ENCODE measurements around the gene FGF14. TPM values are rescaled to one million over a fixed set of nuclear protein-coding genes. Genes with fewer than 3 reads are reported as not detected.

Gene FGF14
- total and polyA plus RNA-seq, 7 experiments from 2014 or later = not detected

DNA sequence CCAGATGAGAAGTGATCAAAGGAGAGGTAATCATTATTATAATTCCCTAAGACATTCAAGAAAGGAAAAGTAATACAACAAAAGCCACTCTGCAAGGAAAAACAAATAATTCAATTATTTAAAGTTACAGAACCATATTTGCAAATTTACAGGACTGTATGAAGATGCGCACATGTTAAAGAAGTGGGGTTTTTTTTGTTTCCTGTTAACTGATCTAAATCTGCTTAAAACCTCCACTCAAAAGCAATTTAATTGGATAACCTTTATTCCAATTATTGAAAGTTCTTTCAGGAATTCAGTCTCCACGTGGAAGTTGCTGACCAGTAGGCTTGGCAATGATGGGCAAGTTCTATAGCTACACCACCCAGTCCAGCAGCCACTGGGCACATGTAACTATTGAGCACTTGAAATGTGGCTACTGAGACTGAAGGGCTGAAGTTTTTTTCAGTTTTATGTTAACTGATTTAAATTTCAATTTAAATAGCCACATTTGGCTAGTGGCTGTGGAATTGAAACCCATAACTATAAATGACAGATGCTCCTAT lies 232.3 kb downstream of the FGF14 start:
- Histone ChIP-seq H3K4me3 (ENCODE audit: low read length) (no peak overlapping the region), H3K4me1 (ENCODE audit: control insufficient read depth in 2 of 2, insufficient read depth in 2 of 2, low read length in 2 of 2) (no peaks in the 10 kb centered on the region), H3K9me3 (ENCODE audit: control insufficient read depth in 2 of 3, low read length in 3 of 3) (no peaks in the 10 kb centered on the region), H3K27ac (ENCODE audit: low read depth, low read length) (no peak overlapping the region), H3K27me3 (ENCODE audit: control insufficient read depth in 2 of 2, insufficient read depth in 2 of 2, low read length in 2 of 2) (no peaks in the 10 kb centered on the region), H3K36me3 (ENCODE audit: control insufficient read depth in 2 of 3, insufficient read depth in 3 of 3, low read length in 3 of 3) (no peaks in the 10 kb centered on the region)
- ChIA-PET CTCF (no interaction called here), POLR2A (no interaction called here)
- no peak for ATAC-seq
- peaks cover 0 to 10% (median 0%) of the 10 kb centered on the region in 5 donors for H3K27me3 Mint-ChIP-seq
- no peaks in the 10 kb centered on the region for H3K36me3 Mint-ChIP-seq
- intact Hi-C loops (cut with micrococcal nuclease) = no loop called here
- H3K9me3 Mint-ChIP-seq = peaks cover 0 to 8% (median 3%) of the 10 kb centered on the region in 11 donors
- no peak overlapping the region for H3K27ac Mint-ChIP-seq
- H3K4me3 Mint-ChIP-seq = no peak overlapping the region
- no peaks in the 10 kb centered on the region for H3K4me1 Mint-ChIP-seq
- DNase-seq = no peak

DNA sequence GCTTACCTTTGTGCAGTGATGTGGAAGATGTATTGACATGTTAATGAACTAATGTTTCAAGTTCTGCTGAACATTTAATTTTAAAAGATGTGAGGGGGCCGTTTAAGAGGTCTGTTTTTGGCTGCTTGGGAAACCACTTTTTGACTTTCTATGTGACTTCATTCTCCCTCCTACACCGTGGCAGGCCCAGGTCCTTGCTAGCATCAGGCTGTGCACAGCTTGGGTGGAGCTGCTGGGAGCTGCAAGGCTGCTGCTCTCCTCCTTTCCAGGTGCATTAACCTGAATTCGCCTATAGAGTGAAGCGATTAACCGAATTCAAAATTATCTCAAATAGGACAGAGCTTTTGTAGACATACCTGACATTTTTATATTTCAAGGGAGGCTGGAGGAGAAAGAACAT lies 249.1 kb downstream of the FGF14 start:
- peaks cover 0 to 21% (median 11%) of the 10 kb centered on the region in 5 donors for H3K27me3 Mint-ChIP-seq
- no peak overlapping the region for H3K27ac Mint-ChIP-seq
- DNase-seq (no peak), ATAC-seq (no peak)
- no peaks in the 10 kb centered on the region for H3K36me3 ChIP-seq (ENCODE audit: control insufficient read depth in 2 of 3, insufficient read depth in 3 of 3, low read length in 3 of 3)
- H3K9me3 Mint-ChIP-seq = peaks cover 0 to 6% (median 0%) of the 10 kb centered on the region in 11 donors
- POLR2A ChIA-PET = no interaction called here
- intact Hi-C loops (cut with micrococcal nuclease) = no loop called here
- H3K4me1 Mint-ChIP-seq = no peaks in the 10 kb centered on the region
- no peaks in the 10 kb centered on the region for H3K27me3 ChIP-seq (ENCODE audit: control insufficient read depth in 2 of 2, insufficient read depth in 2 of 2, low read length in 2 of 2)
- H3K4me3 Mint-ChIP-seq = no peak overlapping the region
- no peak overlapping the region for H3K27ac ChIP-seq (ENCODE audit: low read depth, low read length)
- no peak overlapping the region for H3K4me3 ChIP-seq (ENCODE audit: low read length)
- no peaks in the 10 kb centered on the region for H3K36me3 Mint-ChIP-seq
- CTCF ChIA-PET = interaction anchor here (1.4 kb wide), 1 partner anchor 11 kb away, joined by 4 read pairs; no protein-coding TSS in a partner anchor
- no peaks in the 10 kb centered on the region for H3K9me3 ChIP-seq (ENCODE audit: control insufficient read depth in 2 of 3, low read length in 3 of 3)
- no peaks in the 10 kb centered on the region for H3K4me1 ChIP-seq (ENCODE audit: control insufficient read depth in 2 of 2, insufficient read depth in 2 of 2, low read length in 2 of 2)

DNA sequence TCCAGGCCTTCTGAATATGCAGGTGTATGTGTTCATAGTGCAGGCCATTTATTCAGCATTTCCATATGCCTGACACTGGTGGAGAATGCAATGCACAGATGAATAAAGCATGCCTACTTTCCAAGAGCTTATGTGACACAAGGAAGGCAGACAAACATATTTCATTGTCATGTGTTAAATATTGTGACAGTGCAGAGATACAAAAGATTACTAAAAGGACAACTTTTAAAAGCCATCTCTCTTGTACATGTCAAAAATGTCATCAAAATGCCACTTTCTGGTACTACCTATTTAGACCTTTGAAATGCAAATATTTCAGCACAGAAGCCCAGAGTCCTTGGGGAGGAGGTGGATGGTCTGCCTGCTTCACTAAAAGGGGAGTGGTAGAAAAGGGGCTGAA lies 254.5 kb downstream of the FGF14 start:
- Mint-ChIP-seq H3K27ac (no peak overlapping the region), H3K9me3 (peaks cover 0 to 2% (median 0%) of the 10 kb centered on the region in 11 donors), H3K4me3 (no peak overlapping the region), H3K27me3 (peaks cover 0 to 5% (median 4%) of the 10 kb centered on the region in 5 donors), H3K36me3 (no peaks in the 10 kb centered on the region), H3K4me1 (no peaks in the 10 kb centered on the region)
- intact Hi-C loops (cut with micrococcal nuclease) = loop anchor here in 1 of 2 donors (10.0 kb wide), 1 partner anchor 1003 kb away; no protein-coding TSS in a partner anchor
- DNase-seq = no peak
- Histone ChIP-seq H3K27me3 (ENCODE audit: control insufficient read depth in 2 of 2, insufficient read depth in 2 of 2, low read length in 2 of 2) (no peaks in the 10 kb centered on the region), H3K9me3 (ENCODE audit: control insufficient read depth in 2 of 3, low read length in 3 of 3) (no peaks in the 10 kb centered on the region), H3K4me1 (ENCODE audit: control insufficient read depth in 2 of 2, insufficient read depth in 2 of 2, low read length in 2 of 2) (no peaks in the 10 kb centered on the region), H3K4me3 (ENCODE audit: low read length) (no peak overlapping the region), H3K27ac (ENCODE audit: low read depth, low read length) (no peak overlapping the region), H3K36me3 (ENCODE audit: control insufficient read depth in 2 of 3, insufficient read depth in 3 of 3, low read length in 3 of 3) (no peaks in the 10 kb centered on the region)
- no peak for ATAC-seq
- ChIA-PET POLR2A (interaction anchor here (0.8 kb wide), 1 partner anchor 288 kb away, joined by 3 read pairs; no protein-coding TSS in a partner anchor), CTCF (interaction anchor here (0.6 kb wide), 2 partner anchors 13 to 27 kb away, joined by 3 to 7 read pairs; no protein-coding TSS in a partner anchor)

DNA sequence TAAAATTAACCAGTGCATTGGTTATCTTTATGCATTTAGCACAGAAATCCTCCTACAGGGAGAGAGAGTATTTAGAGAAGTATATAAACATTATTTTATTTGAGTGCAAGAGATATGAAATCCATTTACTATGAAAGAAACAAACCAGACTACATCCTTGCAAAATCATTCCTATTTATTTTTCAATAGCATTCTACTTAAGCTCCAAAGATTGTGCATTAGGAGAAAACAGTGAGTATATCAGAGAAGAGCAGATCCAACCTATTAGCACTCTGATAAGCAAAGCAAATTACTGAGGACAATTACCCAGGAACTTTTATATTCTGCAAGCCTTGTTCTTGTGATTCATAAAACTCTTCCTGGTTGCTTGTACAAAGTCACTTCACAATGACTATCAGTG lies 256.1 kb downstream of the FGF14 start:
- Histone ChIP-seq H3K4me3 (ENCODE audit: low read length) (no peak overlapping the region), H3K36me3 (ENCODE audit: control insufficient read depth in 2 of 3, insufficient read depth in 3 of 3, low read length in 3 of 3) (no peaks in the 10 kb centered on the region), H3K27ac (ENCODE audit: low read depth, low read length) (no peak overlapping the region), H3K9me3 (ENCODE audit: control insufficient read depth in 2 of 3, low read length in 3 of 3) (no peaks in the 10 kb centered on the region), H3K4me1 (ENCODE audit: control insufficient read depth in 2 of 2, insufficient read depth in 2 of 2, low read length in 2 of 2) (no peaks in the 10 kb centered on the region), H3K27me3 (ENCODE audit: control insufficient read depth in 2 of 2, insufficient read depth in 2 of 2, low read length in 2 of 2) (no peaks in the 10 kb centered on the region)
- H3K27me3 Mint-ChIP-seq = peaks cover 0 to 4% (median 2%) of the 10 kb centered on the region in 5 donors
- H3K9me3 Mint-ChIP-seq = peaks cover 0 to 2% (median 0%) of the 10 kb centered on the region in 11 donors
- CTCF ChIA-PET = no interaction called here
- ATAC-seq = no peak
- no peaks in the 10 kb centered on the region for H3K36me3 Mint-ChIP-seq
- no peak overlapping the region for H3K4me3 Mint-ChIP-seq
- no peaks in the 10 kb centered on the region for H3K4me1 Mint-ChIP-seq
- DNase-seq = no peak
- POLR2A ChIA-PET = no interaction called here
- H3K27ac Mint-ChIP-seq = no peak overlapping the region
- intact Hi-C loops (cut with micrococcal nuclease) = loop anchor here in 1 of 2 donors (10.0 kb wide), 1 partner anchor 1001 kb away; no protein-coding TSS in a partner anchor

DNA sequence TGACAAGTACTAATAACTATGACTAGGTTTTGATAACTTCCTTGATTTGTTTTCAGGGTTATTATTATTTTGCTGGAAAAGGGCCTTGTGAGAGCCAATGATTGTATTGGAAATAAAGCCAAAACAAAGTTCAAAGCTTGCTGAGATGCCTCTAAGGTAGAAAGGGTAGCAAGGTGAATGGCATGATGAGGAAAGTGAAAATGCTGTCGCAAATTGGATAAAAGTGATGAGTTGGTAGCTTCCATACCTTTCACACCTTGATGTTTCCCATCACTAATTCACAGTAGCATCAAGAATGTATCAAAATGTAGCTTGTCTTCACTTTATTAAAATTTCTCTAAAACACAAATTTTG lies 259.4 kb downstream of the FGF14 start:
- Mint-ChIP-seq H3K4me3 (no peak overlapping the region), H3K27me3 (peaks cover 0 to 12% (median 0%) of the 10 kb centered on the region in 5 donors)

DNA sequence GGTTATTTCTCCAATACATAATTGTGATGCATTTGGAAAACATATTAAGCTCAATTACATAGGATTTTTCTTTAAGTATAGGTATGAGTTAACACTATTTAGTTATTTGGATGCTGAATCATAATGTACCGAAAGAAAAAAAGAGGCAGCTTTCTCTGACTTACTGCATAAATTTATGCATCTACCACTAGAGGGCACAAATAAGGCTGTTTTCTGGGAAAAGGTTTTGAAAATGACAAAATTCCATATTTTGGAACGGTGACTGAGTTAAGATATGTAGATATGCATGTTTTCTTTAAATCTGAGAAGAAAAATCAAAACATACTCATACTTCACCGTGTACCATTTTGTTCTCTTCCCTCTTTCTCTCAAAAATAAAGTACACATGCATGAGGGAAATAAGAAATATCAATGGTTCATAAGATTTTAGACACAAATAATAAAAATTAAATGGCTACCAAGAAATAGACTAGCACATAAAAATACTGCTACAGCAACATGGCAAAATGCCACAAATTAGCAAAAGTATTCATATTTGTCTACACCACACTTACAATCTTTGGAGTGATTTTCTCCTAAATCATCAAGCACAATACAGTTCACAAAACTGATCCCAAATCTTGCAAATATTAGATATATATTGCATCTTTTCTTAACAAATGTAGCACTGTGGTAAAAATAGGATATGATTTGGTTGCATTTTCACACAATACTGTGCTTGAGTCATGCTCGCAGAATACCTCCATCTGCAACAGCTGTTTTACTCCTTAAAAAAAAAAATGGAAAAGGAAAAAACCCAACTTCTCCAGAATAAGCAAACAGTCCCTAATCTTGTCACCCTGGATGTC lies 260.0 kb downstream of the FGF14 start:
- no peak overlapping the region for H3K4me3 Mint-ChIP-seq
- no peak for ATAC-seq
- CTCF ChIA-PET = interaction anchor here (0.6 to 1.1 kb wide), 3 partner anchors 10 to 409 kb away, joined by 3 to 4 read pairs (median 3); no protein-coding TSS in a partner anchor
- no peak overlapping the region for H3K27ac Mint-ChIP-seq
- H3K36me3 Mint-ChIP-seq = no peaks in the 10 kb centered on the region
- Histone ChIP-seq H3K9me3 (ENCODE audit: control insufficient read depth in 2 of 3, low read length in 3 of 3) (no peaks in the 10 kb centered on the region), H3K27ac (ENCODE audit: low read depth, low read length) (no peak overlapping the region), H3K36me3 (ENCODE audit: control insufficient read depth in 2 of 3, insufficient read depth in 3 of 3, low read length in 3 of 3) (no peaks in the 10 kb centered on the region), H3K27me3 (ENCODE audit: control insufficient read depth in 2 of 2, insufficient read depth in 2 of 2, low read length in 2 of 2) (no peaks in the 10 kb centered on the region), H3K4me3 (ENCODE audit: low read length) (no peak overlapping the region), H3K4me1 (ENCODE audit: control insufficient read depth in 2 of 2, insufficient read depth in 2 of 2, low read length in 2 of 2) (no peaks in the 10 kb centered on the region)
- H3K4me1 Mint-ChIP-seq = peaks cover 0 to 1% (median 0%) of the 10 kb centered on the region in 7 donors
- H3K9me3 Mint-ChIP-seq = no peaks in the 10 kb centered on the region
- DNase-seq = no peak
- peaks cover 0 to 12% (median 0%) of the 10 kb centered on the region in 5 donors for H3K27me3 Mint-ChIP-seq
- POLR2A ChIA-PET = no interaction called here
- intact Hi-C loops (cut with micrococcal nuclease) = loop anchor here (1.0 to 10.0 kb wide), 4 partner anchors 315 to 997 kb away; no protein-coding TSS in a partner anchor

More for the DNA sequence above, 259.4 kb downstream of the FGF14 start:
- POLR2A ChIA-PET = no interaction called here
- H3K9me3 Mint-ChIP-seq = no peaks in the 10 kb centered on the region
- Histone ChIP-seq H3K27me3 (ENCODE audit: control insufficient read depth in 2 of 2, insufficient read depth in 2 of 2, low read length in 2 of 2) (no peaks in the 10 kb centered on the region), H3K4me3 (ENCODE audit: low read length) (no peak overlapping the region), H3K36me3 (ENCODE audit: control insufficient read depth in 2 of 3, insufficient read depth in 3 of 3, low read length in 3 of 3) (no peaks in the 10 kb centered on the region), H3K9me3 (ENCODE audit: control insufficient read depth in 2 of 3, low read length in 3 of 3) (no peaks in the 10 kb centered on the region), H3K27ac (ENCODE audit: low read depth, low read length) (no peak overlapping the region), H3K4me1 (ENCODE audit: control insufficient read depth in 2 of 2, insufficient read depth in 2 of 2, low read length in 2 of 2) (no peaks in the 10 kb centered on the region)
- H3K27ac Mint-ChIP-seq = no peak overlapping the region
- CTCF ChIA-PET = no interaction called here
- DNase-seq = no peak
- no peaks in the 10 kb centered on the region for H3K36me3 Mint-ChIP-seq
- no peak for ATAC-seq
- intact Hi-C loops (cut with micrococcal nuclease) = loop anchor here in 1 of 2 donors (5.0 to 10.0 kb wide), 2 partner anchors 415 to 998 kb away; no protein-coding TSS in a partner anchor
- H3K4me1 Mint-ChIP-seq = peaks cover 0 to 1% (median 0%) of the 10 kb centered on the region in 7 donors
